ENCODE data around the gene C15orf39.

C15orf39 gene

GRCh38 chr15:75200391-75200764 lies 1.3 kb upstream of the C15orf39 start:
- TF ChIP-seq TAF1 (IDR thresholded peaks at IDR 0.05; ENCODE audit: borderline replicate concordance, low read depth, low read length) (no peak), POLR2AphosphoS5 (IDR thresholded peaks at IDR 0.05; ENCODE audit: low read depth, low read length) (no peak), POLR2A (IDR thresholded peaks at IDR 0.05; ENCODE audit: low read depth, low read length) (no peak)
- DNase-seq (ENCODE audit: insufficient read length) (no peak), FAIRE-seq (no peak)

GRCh38 chr15:75200765-75201615 lies 692 bp upstream of the C15orf39 start:
- no peak for FAIRE-seq
- peak; percentile 53 for DNase-seq (ENCODE audit: insufficient read length)

GRCh38 chr15:75202251-75203016 lies 752 bp downstream of the C15orf39 start:
- TF ChIP-seq TAF1 (IDR thresholded peaks at IDR 0.05; ENCODE audit: borderline replicate concordance, low read depth, low read length) (peak; percentile 56), POLR2A (IDR thresholded peaks at IDR 0.05; ENCODE audit: low read depth, low read length) (peak; percentile 63), POLR2AphosphoS5 (IDR thresholded peaks at IDR 0.05; ENCODE audit: low read depth, low read length) (peak; percentile 79)
- DNase-seq (ENCODE audit: insufficient read length) (peak; percentile 82), FAIRE-seq (peak; percentile 87)

More at GRCh38 chr15:75200765-75201615, 692 bp upstream of the C15orf39 start:
- TF ChIP-seq POLR2A (IDR thresholded peaks at IDR 0.05; ENCODE audit: low read depth, low read length): 0 out of 2 replicates have a peak, but pooled peaks have one; percentile 23
- no peak for TF ChIP-seq POLR2AphosphoS5 (IDR thresholded peaks at IDR 0.05; ENCODE audit: low read depth, low read length)

- no peak for DNase-seq (ENCODE audit: insufficient read length)
- peak; percentile 10 for TF ChIP-seq POLR2AphosphoS5 (IDR thresholded peaks at IDR 0.05; ENCODE audit: low read depth, low read length)
- no peak for TF ChIP-seq TAF1 (IDR thresholded peaks at IDR 0.05; ENCODE audit: borderline replicate concordance, low read depth, low read length)
- no peak for FAIRE-seq
Observed at GRCh38 chr15:75203017-75203907, 1.6 kb downstream of the C15orf39 start.

- FAIRE-seq: no peak
- TF ChIP-seq TAF1 (IDR thresholded peaks at IDR 0.05; ENCODE audit: borderline replicate concordance, low read depth, low read length) (no peak), POLR2A (IDR thresholded peaks at IDR 0.05; ENCODE audit: low read depth, low read length) (0 out of 2 replicates have a peak, but pooled peaks have one; percentile 21)
Observed at GRCh38 chr15:75203908-75204263, 2.2 kb downstream of the C15orf39 start.

GRCh38 chr15:75204340-75205063 lies 2.8 kb downstream of the C15orf39 start:
- DNase-seq (ENCODE audit: insufficient read length) (peak; percentile 95), FAIRE-seq (peak; percentile 90)
- peak; percentile 40 for TF ChIP-seq POLR2AphosphoS5 (IDR thresholded peaks at IDR 0.05; ENCODE audit: low read depth, low read length)
- no peak for TF ChIP-seq TAF1 (IDR thresholded peaks at IDR 0.05; ENCODE audit: borderline replicate concordance, low read depth, low read length)
- peak; percentile 27; the same call in 1 of the 2 replicates for TF ChIP-seq POLR2A (IDR thresholded peaks at IDR 0.05; ENCODE audit: low read depth, low read length)

More at GRCh38 chr15:75203908-75204263, 2.2 kb downstream of the C15orf39 start:
- DNase-seq (ENCODE audit: insufficient read length): no peak

GRCh38 chr15:75205064-75205395 lies 3.3 kb downstream of the C15orf39 start:
- no peak for TF ChIP-seq POLR2AphosphoS5 (IDR thresholded peaks at IDR 0.05; ENCODE audit: low read depth, low read length)
- no peak for TF ChIP-seq POLR2A (IDR thresholded peaks at IDR 0.05; ENCODE audit: low read depth, low read length)
- no peak for TF ChIP-seq TAF1 (IDR thresholded peaks at IDR 0.05; ENCODE audit: borderline replicate concordance, low read depth, low read length)
- no peak for DNase-seq (ENCODE audit: insufficient read length)
- no peak for FAIRE-seq

- FAIRE-seq (no peak), DNase-seq (ENCODE audit: insufficient read length) (no peak)
- no peak for TF ChIP-seq TAF1 (IDR thresholded peaks at IDR 0.05; ENCODE audit: borderline replicate concordance, low read depth, low read length)
- no peak for TF ChIP-seq POLR2AphosphoS5 (IDR thresholded peaks at IDR 0.05; ENCODE audit: low read depth, low read length)
- no peak for TF ChIP-seq POLR2A (IDR thresholded peaks at IDR 0.05; ENCODE audit: low read depth, low read length)
Observed at GRCh38 chr15:75206006-75206405, 4.3 kb downstream of the C15orf39 start.

GRCh38 chr15:75206803-75207617 lies 5.3 kb downstream of the C15orf39 start:
- DNase-seq (ENCODE audit: insufficient read length): no peak
- FAIRE-seq: no peak
- TF ChIP-seq TAF1 (IDR thresholded peaks at IDR 0.05; ENCODE audit: borderline replicate concordance, low read depth, low read length) (no peak), POLR2AphosphoS5 (IDR thresholded peaks at IDR 0.05; ENCODE audit: low read depth, low read length) (no peak), POLR2A (IDR thresholded peaks at IDR 0.05; ENCODE audit: low read depth, low read length) (no peak)
